ENCODE data around the gene ZSWIM1.
A peak's percentile ranks its signal among the peaks of the same experiment; 100 is the strongest.
"Not testable (repeated sequence)": the region's sequence is repeated elsewhere in the genome, so short reads cannot be mapped to it uniquely, and the experiment has no call there.

ZSWIM1 gene

DNA sequence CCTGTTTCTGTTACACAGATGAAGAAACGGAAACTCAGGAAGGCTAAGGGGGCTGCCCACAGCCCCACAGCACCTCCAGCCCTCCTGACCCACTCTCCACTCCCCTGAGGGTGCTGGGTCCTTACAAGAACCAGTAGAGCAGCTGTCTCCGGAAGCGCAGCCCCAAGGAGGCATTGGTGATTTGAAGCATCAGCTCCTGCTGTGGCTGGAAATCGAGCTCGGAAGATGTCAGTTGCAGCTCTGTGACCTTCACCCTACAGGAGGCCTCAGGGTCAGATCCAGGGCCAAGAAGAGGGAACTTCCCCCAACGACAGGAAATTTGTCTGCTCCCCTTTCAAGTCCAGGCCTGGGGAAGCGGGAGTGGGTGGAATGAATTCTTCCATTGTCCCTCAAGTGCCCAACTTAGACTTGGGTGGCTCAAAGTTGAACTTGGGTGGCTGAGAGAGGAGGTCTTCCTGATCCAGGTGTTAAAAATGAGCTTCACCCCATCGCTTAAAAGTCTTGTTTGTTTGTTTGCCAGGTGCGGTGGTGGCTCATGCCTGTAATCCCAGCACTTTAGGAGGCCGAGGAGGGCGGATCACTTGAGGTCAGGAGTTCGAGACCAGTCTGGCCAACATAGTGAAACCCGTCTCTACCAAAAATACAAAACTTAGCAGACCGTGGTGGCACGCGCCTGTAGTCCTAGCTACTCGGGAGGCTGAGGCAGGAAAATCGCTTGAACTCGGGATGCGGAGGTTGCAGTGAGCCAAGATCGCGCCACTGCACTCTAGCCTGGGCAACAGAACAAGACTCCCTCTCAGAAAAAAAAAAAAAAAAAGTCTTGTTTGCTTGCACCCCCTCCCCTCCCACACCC is 29.0 kb downstream of the ZSWIM1 start:
- no peak for DNase-seq

DNA sequence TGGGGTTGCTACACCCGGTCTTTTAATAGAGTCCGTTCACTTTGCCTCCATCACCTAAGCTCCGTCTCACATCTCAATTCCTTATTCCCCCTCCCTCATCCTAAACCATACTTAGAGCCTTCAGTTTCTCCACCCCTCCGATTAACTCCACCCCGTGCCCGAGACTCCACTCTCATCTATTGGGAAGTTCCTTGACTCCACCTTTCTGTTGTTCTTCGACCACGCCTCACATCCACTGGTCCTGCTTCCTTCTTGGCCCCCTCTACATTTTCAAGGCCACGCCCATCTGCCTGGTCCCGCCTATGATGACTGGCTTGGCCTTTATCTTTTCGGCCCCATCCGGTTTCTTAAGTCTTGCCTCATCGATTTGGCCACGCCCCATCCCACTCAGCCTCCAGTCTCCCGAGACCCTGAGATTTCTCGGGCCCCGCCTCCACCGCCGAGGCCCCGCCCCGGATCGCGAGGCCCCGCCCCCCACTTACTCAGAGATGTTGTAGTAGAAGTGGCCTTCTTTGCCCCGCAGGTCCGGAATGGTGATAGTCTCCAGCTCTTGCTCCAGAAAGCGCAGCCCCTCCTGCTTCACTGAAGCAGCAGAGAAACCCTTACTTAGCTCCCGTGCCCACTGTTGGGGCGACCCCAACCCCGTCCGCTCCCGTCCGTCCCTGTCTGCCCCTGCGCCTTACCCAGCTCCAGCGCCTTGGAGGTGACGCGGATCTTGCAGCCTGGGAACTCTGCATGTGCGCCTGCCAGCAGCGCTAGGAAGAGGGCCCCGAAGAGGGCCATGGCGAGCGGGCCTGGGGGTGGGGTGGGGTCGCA is 29.9 kb downstream of the ZSWIM1 start:
- DNase-seq = peak; percentile 94

DNA sequence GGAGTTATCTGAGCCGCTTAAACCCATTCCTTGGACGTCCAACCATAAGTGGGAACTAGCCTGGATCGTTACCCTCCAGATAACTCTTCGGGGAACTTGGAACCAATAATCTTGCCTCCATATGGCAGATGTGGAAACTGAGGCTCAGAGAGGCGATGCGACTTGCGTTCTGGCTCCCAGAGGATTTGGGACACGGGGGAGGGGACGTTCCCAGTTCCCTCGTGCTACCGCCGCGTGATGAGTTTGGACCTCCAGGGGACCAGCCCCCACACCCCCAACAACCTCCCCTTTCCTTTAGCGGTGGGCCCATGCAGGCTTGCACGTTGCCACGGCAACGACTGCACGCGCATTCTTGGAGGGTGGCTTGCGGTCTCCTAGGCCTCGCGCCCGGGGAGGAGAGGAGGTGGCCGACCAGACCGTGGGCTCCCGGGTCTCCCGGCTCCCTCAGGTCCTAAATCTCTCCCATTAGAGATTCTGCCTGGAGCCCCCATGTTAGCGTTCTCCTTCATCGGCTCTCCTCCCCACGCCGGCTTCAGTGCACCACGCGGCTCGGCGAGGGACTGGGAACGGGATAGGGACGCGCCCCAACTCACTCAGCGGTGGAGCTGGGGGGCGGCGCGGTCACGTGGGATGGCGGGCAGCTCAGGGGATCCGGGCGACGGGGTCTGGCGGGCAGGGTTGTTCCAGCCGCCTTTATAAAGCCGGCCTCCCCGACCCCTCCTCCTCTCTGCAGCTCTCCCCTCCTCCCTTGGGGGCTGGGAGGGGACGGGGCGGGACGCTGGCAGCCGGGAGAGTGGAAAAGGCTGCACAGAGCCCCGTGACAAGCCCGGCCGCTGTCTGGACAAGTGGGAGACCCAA is 30.7 kb downstream of the ZSWIM1 start, which contains the start of gene PLTP:
Gene PLTP (minus strand): TSS at position 670 of the 858 bp plus-strand sequence. CDS start 703 bp downstream, outside the sequence.
- DNase-seq = peak; percentile 45

DNA sequence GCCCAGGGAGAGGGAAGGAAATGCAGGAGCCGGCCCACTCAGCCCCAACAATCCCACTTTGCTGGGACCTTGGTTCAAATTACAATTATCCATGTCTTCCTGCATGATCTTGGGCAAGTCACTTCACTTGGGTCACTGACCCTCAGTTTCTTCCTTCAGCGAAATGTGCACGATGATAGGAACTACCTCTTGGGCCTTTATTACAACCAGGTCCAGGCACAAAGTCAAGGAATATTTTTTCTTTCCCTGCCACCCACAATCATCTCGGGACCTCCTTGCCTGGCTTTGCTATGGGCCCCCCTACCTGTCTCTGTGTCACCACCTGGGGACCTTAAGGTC is 31.3 kb downstream of the ZSWIM1 start:
- no peak for DNase-seq

DNA sequence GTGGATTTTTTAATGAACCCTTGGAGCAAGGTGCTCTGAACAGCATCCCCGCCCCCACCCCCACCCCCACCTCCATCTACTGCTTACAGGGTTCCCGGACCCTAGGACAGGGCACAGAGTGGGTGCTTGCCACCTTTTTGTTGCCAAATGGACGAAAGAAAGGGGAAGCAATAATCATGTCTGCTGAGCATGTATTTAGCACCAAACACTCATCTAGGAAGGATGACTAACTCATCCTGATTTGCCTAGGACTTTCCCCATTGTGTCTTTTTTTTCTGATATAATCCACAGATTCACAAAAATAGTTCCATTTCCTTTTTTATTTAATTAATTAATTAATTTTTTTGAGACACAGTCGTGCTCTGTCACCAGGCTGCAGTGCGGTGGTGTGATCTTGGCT is 32.1 kb downstream of the ZSWIM1 start:
- DNase-seq = no peak

DNA sequence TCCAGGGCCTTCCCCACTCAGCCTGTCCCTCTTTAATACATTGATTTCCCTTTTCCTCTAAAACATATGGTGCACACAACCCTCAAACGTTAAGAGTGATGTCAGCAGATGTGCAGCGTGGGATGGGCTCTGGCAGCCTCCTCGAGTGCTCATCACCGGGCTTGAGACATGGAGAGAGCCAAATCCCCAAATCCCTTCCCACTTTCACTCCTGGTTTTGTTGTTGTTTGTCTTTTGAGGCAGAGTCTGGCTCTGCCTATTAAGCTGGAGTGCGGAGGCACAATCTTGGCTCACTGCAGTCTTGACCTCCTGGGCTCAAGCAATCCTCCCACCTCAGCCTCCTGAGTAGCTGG is 36.7 kb downstream of the ZSWIM1 start:
- no peak for DNase-seq

DNA sequence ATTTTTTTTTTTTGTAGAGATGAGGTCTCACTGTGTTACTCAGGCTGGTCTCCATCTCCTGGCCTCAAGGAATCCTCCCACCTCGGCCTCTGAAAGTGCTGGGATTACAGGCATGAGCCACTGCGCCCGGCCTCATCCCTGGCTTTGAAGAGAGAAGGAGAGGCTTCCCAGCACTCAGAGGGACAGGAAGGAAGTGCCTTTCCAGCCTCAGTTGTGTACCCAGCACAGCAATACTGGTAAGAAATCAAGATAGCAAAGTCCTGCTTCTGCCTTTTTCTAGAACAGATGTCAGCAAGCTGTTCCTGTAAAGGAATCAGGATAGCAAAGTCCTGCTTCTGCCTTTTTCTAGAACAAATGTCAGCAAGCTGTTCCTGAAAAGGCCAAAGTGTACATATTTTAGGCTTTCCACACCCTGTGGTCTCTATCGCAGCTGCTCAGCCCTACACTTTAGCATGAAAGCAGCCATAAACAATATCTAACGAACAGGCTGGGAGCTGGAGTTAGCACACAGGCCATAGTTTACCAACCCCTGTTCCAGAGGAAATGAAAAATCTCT is 37.2 kb downstream of the ZSWIM1 start:
- DNase-seq = no peak

DNA sequence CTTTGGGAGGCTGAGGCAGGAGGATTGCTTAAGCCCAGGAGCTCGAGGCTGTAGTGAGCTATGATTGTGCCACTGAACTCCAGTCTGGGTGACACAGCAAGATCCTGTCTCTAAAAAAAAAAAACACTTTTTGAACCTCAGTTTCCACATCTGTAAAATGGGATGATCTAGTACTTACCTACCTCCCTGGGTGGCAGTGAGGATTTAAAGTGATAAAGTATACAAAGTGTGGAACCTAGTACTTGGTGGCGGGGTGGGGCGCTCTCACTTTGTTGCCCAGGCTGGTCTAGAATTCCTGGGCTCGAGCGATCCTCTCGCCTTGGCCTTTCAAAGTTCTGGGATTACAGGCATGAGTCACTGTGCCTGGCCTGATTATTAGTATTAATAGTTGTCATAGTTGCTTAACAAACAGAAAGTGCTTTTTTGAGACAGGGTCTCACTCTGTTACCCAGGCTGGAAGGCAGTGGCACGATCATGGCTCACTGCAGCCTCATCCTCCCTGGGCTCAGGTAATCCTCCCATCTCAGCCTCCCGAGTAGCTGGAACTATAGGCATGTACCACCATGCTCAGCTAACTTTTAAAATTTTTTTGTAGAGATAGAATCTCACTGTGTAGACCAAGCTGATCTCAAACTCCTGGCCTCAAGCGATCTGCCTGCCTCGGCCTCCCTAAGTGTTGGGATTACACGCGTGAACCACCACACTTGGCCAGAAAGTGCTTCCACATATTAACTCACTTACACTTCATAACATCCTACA is 37.9 kb downstream of the ZSWIM1 start:
- no peak for DNase-seq

DNA sequence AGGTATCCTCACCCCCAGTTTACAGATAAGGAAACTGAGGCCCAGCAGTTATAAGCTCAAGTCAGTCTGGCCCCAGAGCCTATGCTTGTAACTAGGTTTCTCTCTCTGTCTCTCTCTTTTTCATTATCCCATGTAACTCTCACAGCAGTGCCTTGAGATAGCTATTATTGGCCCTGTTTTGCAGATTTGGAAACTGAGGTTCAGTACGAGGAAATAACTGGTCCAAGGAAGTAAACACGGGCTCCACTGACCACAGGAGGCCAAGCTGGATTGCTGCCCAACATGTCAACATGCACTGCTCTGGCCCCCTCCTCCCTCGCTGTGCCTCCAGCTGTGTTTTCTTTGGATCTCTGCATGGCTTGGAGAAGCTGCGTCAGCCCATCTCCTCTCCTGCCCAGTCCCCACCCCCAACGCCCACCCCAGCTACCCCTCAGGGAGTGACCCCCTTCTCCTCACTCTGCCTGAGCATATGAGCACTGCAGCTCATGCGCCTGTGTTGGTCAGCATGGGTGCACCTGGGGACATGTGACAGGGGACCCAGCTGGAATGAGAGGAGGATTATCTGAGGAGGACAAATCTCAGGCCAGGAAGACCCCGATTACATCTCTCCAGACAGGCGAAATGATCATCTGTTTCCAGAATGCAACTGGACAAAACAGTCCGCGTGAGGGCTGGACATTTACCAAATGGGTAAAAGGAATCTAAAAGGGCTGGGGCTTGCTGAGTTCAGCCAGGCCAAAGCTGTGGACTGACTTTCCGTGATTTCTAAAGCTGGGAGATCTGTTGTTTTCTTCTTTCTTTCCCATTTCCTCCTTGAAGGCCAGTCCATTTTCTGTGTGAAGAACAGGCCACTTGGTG is 38.7 kb downstream of the ZSWIM1 start:
- no peak for DNase-seq

DNA sequence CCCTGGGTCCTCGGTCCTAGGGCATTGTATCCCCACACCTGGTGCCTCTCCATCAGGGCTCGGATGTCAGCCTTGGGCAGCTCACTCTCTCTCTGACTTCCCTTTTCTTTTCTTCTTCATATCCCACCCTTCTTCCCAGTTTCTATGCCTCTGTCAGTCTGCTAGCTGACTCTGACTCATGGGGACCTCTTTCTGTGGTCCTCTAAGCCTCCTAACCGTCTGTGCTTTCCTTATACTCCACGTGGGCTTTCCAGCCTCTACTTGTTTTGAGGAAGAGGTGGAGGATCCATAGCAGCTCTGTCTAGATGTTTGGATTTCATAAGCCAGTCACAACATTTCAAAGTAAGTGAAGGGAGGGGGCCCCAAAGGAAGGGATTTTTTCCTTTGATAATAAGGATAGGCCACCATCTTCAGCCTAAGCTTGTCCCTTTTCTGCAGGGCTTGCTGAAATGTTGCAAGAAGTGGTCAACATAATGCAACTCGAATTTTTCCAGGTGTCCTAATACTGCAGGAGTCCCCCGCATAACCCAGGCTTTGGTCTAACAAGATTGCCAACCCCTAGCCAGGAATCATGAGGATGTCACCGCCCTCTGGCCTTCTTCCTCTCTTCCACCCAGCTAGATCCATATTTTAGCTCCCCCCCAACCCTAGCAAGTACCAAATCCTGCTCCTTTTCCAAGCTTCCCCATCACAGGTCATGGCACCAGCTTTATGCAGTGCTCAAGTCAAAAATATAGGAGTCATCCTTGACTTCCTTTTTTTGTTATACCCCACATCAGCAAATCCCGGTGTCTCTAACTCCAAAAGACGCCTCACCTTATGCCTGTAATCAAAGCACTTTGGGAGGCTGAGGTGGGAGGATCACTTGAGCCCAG is 39.7 kb downstream of the ZSWIM1 start:
- no peak for DNase-seq

DNA sequence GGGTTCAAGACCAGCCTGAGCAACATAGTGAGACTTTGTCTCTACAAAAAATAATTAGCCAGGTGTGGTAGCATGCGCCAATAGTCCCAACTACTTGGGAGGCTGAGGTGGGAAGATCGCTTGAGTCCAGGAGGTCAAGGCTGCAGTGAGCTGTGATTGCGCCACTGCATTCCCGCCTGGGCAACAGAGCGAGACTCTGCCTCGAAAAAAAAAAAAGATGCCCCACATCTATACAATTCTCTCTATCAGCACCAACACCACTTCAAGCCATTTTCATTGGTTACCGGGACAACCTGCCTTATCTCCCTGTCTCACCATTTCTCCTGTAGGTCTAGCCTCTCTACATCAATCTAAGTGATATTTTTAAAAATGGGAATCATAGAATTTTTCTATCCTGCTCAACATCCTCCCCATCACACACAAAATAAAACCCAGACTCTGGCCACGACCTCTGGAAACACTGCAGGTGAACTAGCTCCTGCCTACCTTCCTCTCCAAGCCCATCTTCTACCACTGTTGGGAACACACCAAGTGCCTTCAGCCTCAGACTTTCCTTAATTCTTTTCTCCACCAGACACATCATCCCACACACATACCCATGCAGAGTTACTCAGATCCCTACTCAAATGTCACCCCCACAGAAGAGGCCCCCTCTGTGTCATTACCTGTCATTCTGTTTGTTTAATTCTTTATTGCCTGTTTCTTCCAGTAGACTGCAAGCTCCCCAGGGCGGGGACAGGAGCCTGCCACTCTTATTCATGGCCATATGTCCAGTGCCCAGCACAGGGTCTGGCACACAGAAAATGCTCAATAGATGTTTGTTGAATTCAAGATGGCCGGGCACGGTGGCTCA is 40.5 kb downstream of the ZSWIM1 start:
- DNase-seq = no peak

DNA sequence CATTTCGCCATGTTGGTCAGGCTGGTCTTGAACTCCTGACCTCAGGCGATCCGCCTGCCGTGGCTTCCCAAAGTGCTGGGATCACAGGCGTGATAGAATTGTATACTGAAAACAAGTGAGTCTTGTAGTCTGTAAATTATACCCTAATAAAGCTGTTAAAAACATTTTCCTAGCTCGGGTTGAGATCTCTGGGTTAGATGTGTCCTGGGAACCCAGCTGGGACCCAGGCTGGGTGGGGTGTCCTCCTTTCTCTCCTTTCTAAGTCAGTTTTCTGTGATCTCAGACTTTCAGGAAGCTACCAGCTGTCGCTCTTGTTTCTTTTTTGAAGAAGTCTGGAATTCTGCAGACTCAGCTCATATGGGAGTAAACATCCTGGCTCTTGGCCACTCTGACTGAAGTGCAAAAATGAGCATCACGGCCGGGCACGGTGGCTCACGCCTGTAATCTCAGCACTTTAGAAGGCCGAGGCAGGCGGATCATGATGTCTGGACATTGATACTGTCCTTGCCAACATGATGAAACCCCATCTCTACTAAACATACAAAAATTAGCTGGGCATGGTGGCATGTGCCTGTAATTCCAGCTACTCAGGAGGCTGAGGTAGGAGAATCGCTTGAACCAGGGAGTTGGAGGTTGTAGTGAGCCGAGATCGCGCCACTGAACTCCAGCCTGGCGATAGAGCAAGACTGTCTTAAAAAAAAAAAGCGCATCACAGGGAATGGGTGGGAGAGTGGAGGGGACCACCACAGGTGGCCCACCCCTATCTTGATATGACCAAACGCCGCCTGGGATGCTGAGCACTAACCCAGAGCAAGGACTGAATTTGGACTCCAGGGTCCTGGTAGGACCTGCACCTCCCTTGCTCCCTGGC is 43.6 kb downstream of the ZSWIM1 start:
- no peak for DNase-seq

DNA sequence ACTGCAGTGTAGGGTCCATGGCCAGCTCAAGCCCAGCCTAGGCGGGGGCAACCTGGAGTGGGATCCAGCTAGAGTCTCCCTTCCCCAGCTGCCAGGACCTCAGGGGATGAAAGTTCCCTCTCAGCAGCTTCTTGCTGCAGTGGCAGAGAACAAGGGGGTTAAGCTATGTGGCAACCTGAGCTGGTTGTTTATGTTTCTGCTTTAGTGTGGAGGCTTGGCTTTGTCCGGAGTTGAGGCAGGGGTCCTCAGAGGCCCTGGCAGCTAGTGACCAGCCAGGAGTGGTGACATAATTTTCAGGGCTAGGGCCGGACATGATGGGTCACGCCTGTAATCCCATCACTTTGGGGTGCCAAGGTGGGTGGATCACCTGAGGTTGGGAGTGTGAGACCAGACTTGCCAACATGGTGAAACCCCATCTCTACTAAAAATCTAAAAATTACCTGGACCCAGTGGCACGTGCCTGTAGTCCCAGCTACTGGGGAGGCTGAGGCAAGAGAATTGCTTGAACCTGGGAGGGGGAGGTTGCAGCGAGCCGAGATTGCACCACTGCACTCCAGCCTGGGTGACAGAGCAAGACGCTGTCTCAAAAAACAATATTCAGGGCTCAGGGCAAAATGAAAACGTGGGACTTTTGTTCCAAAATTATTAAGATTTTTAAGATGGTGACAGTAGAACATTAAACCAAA is 44.9 kb downstream of the ZSWIM1 start:
- DNase-seq = no peak

DNA sequence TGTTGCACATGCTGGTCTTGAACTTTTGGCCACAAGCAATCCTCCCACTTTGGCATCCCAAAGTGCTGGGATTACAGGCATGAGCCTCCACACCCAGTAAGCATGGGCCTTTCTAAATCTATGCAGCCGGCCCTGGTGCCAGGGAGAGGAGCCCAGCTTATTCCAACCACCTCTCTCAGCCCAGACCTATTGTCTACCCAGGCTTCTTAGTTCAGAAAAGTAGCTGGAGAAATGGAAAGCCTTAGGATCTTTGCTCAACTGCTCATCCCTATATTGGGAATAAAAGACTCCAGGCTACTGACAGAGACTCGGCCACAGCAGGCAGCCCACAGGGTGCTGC is 45.7 kb downstream of the ZSWIM1 start:
- no peak for DNase-seq

DNA sequence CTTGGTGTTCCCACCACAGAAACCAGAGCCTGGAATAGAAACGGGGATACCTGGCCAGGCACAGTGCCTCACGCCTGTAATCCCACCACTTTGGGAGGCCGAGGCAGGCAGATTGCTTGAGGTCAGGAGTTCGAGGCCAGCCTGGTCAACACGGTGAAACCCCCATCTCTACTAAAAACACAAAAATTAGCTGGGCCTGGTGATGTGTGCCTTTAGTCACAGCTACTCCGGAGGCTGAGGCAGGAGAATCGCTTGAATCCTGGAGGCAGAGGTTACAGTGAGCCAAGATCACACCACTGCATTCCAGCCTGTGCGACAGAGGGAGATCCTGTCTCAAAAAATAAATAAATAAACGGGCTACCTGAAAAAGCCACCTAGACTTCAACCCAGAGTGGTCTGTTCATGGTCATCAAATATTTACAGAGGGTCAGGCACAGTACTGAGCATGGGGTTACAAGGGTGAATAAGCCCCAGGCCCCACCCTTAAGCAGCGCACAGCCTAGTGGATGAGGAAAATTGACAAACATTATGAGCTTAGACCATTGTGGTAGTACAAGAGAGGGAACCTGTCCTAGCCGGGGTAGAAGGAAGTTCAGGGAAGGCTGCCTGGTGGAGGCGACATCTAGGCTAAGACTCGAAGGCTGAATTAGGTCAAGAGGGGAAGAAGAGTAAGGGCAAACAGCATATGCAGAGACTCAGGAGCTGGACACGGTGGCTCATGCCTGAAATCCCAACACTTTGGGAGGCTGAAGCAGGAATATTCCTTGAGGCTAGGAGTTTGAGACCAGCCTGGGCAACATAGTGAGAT is 46.2 kb downstream of the ZSWIM1 start:
- no peak for DNase-seq

DNA sequence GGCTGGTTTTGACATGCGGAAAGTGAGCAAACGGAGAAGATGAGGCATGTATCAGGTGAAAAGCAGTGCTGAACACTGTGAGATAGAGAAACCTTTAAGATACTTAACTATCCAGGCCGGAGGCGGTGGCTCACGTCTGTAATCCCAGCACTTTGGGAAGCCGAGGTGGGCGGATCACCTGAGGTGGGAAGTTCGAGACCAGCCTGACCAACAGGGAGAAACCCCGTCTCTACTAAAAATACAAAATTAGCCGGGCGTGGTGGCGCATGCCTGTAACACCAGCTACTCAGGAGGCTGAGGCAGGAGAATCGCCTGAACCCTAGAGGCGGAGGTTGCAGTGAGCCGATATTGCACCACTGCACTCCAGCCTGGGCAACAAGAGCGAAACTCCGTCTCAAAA is 50.7 kb downstream of the ZSWIM1 start:
- not testable (repeated sequence) for DNase-seq
